ENCODE results near the gene MYO16.

The MYO16 gene

DNA sequence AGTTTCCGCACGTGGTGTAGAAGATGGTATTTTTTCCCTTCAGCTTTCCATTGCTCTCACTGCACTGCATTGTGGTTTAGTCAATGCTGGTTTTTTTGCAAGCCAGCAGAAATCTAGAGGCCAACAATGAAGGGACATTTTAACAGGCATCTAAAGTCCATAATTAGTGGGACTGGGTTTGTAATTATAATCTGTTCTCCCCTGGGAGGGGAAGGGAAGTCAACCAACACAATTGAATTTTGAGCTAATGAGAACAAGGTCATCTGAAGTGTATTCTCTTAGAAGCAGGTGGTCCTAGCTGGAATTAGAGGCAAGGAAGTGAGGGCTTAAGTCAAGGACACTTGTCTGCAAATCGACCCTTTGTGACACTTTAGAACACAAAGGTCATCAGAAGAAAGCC, 156.4 kb downstream of the MYO16 start:
- TF ChIP-seq, protein P1, sequence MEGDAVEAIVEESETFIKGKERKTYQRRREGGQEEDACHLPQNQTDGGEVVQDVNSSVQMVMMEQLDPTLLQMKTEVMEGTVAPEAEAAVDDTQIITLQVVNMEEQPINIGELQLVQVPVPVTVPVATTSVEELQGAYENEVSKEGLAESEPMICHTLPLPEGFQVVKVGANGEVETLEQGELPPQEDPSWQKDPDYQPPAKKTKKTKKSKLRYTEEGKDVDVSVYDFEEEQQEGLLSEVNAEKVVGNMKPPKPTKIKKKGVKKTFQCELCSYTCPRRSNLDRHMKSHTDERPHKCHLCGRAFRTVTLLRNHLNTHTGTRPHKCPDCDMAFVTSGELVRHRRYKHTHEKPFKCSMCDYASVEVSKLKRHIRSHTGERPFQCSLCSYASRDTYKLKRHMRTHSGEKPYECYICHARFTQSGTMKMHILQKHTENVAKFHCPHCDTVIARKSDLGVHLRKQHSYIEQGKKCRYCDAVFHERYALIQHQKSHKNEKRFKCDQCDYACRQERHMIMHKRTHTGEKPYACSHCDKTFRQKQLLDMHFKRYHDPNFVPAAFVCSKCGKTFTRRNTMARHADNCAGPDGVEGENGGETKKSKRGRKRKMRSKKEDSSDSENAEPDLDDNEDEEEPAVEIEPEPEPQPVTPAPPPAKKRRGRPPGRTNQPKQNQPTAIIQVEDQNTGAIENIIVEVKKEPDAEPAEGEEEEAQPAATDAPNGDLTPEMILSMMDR (IDR thresholded peaks at IDR 0.05; ENCODE audit: low read length, missing control alignments) = no peak
- DNase-seq (ENCODE audit: low read depth) = no peak
- no peak overlapping the region for H3K4me3 ChIP-seq (replicated peaks; ENCODE audit: low read depth, low read length)

DNA sequence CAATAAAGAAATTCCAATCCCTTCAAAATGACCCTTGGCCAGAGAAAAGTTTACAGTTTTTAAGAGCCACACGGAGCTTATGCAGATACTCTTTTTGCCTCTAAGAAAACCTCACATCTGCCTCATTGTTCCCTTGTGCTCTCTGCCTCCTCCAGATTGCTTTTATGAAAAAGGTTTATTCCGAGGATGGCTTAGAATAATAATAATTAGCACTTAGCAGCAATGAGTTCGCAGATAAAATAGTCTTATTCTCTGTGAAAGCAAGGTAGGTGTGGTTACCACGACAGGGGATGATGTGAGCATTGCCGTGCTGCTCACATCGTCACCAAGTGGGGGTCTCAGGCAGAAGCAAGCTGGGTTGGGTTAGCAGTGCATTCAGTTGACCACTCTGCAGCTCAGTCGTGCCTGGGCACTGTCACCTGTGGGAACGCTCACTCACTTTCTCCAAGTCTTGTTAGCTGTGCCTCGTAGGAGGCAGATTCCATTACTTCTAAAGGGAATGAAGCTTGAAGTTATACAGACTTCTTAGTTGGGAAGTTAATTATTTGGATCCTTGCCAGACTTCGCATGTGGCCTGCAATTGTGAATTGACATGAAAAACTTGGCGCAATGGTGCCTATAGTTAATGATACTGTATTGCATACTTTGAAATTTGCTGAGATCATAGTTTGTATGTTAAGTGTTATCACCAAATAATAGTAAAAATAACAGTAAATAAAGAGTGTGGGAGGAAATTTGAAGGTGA, 157.2 kb downstream of the MYO16 start:
- TF ChIP-seq, protein P1 (IDR thresholded peaks at IDR 0.05; ENCODE audit: low read length, missing control alignments) = no peak
- DNase-seq (ENCODE audit: low read depth) = no peak
- H3K4me3 ChIP-seq (replicated peaks; ENCODE audit: low read depth, low read length) = no peak overlapping the region

DNA sequence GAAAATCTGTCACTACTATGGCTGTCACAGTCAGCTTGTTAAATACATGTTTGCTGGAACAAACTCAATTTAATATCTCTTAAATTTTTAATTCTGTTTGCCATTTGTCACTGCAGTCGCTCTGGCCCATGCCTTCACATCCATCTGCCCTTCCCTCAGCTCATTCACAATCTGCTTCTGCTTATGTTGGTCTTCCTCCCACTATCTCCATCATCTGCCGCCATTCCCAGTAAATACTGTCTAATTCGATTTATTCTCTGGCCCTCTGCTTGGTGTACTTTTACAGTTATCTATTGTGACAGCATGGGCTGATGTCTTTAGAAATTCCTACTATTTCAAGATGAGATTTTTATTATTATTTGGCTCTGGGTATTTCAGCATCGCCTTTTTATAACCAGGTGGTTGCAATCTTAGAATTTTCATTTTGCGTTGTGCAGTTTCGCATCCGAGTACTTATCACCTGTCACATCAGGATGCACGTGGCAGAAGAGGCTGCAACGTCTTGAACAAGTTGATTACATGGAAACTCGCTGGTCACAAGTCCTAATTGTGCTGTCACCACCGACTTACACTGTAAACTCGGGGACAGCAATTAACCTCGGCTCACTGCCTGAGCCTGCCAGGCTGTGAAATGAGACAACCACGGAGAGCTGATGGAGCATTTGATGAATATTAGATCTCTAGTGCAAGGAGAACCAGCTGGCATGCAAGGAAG, 158.4 kb downstream of the MYO16 start:
- TF ChIP-seq, protein P1 (IDR thresholded peaks at IDR 0.05; ENCODE audit: low read length, missing control alignments) = no peak
- no peak overlapping the region for H3K4me3 ChIP-seq (replicated peaks; ENCODE audit: low read depth, low read length)
- DNase-seq (ENCODE audit: low read depth) = no peak

DNA sequence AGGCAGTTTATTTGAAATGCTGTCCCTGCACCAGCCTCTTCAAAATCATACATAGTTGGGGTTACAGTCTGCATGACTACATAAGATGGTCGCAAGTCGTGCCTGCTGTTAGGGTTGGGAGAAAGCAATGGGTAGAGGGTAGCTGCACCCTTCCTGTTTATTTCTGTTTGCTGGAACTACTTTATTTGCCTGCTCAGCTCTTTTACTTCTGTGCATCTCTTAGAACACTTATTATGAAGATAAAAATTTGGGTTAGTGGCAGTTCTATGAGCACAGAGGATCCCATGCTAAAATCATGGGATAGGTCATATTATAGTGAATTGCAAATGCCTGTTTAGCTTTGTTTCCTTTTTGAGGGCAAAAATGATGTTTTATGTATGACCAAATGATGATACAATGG, 160.1 kb downstream of the MYO16 start:
- TF ChIP-seq, protein P1 (IDR thresholded peaks at IDR 0.05; ENCODE audit: low read length, missing control alignments) = no peak
- H3K4me3 ChIP-seq (replicated peaks; ENCODE audit: low read depth, low read length) = no peak overlapping the region
- no peak for DNase-seq (ENCODE audit: low read depth)

DNA sequence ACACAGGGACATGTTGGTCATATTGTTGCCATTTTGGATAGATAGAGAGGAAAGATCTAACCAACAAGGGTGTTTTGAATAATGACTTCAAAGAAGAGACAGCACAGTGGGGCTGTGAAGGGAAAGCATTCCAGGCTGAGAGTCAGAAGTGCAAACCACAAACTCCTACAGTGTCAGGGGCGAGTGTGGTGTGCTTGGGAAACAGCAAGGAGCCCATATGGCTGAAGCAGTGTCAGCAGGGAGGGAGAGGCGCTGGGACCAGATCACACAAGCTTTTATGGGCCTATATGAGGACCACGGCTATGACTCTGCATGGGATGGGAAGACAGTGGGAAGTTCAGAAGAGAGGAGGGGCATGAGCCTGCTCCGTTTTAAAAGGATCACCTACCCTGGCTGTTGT, 166.4 kb downstream of the MYO16 start:
- TF ChIP-seq, protein P1 (IDR thresholded peaks at IDR 0.05; ENCODE audit: low read length, missing control alignments) = no peak
- DNase-seq (ENCODE audit: low read depth) = no peak
- H3K4me3 ChIP-seq (replicated peaks; ENCODE audit: low read depth, low read length) = no peak overlapping the region

DNA sequence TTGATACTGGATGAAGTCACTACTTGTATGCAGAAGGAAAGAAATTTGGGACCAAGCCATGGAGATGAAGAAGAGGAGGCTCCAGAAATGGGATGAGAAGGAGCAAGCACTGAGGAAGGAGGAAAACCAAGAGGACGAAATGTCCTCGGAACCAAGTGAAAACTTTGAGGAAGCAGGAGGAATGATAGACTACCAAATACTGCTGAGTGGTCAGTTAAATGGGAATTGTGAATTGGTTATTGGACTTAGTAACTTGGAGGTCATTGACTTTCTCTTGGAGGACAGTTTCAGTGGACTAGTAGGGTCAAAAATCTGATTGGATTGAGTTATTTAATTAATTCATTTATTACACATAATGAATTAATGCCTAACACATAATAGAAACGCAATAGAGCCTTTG, 167.9 kb downstream of the MYO16 start:
- H3K4me3 ChIP-seq (replicated peaks; ENCODE audit: low read depth, low read length) = no peak overlapping the region
- TF ChIP-seq, protein P1 (IDR thresholded peaks at IDR 0.05; ENCODE audit: low read length, missing control alignments) = no peak
- DNase-seq (ENCODE audit: low read depth) = no peak

All from fibroblast of pulmonary artery (primary cell).